Measurements from ENCODE around the gene C1QTNF2. TPM values are rescaled to one million over a fixed set of nuclear protein-coding genes. Genes with fewer than 3 reads are reported as not detected.
"Not testable (repeated sequence)": the region's sequence is repeated elsewhere in the genome, so short reads cannot be mapped to it uniquely, and the experiment has no call there.

Gene C1QTNF2
- total RNA-seq, 1 donor from 2014 or later, result 0.14 TPM

DNA sequence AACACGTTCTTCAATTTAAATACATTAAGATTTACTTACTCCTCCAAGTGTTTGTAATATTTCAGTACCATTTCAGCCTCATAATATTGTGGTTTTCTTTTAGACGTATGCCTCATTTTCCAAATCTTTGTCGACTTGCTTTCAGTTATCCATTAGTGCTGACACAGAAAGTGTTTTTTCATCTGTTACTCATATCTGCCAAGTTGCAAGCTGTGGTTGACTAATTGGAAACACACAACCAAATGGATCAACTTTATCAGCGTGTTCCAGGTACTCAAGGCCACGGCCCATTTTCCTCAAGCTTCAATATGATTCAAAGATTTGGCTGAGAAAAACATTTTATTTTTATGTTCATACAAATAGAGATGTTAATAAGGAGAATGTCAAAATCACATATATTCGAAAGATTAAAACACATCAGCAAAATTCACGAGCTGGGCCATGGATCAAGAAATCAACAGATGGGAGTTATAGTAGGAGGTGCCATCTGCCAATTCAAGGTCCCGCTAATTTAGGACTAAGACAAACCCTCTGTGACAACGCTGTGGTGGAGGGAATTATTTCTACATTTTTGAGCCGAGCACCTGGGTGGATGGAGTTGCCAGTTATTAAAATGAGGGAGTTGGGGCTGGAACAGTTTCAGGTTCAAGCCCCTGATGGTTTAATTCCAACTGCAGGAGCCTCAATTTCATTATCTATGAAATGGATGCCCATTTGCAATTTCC is 30.9 kb downstream of the C1QTNF2 start:
- no peak for DNase-seq (ENCODE audit: low spot score, unreplicated experiment)
- Mint-ChIP-seq H3K4me3 (ENCODE audit: low read depth) (no peak overlapping the region), H3K27me3 (no peaks in the 10 kb centered on the region), H3K27ac (no peak overlapping the region), H3K9me3 (ENCODE audit: low read depth) (no peaks in the 10 kb centered on the region), H3K36me3 (ENCODE audit: insufficient read depth) (no peaks in the 10 kb centered on the region), H3K4me1 (ENCODE audit: low read depth) (peaks cover 1% of the 10 kb centered on the region)
- TF ChIP-seq CTCF (IDR thresholded peaks at IDR 0.05; ENCODE audit: unreplicated experiment), result no peak

GRCh38 chr5:160334716-160335115 is 35.7 kb downstream of the C1QTNF2 start:
- H3K27ac Mint-ChIP-seq; H3K4me3 Mint-ChIP-seq (ENCODE audit: low read depth); H3K27me3 Mint-ChIP-seq; DNase-seq (ENCODE audit: low spot score, unreplicated experiment); H3K36me3 Mint-ChIP-seq (ENCODE audit: insufficient read depth); H3K4me1 Mint-ChIP-seq (ENCODE audit: low read depth); H3K9me3 Mint-ChIP-seq (ENCODE audit: low read depth): not testable (repeated sequence)

- Mint-ChIP-seq H3K27me3 (peaks cover 3% of the 10 kb centered on the region), H3K36me3 (ENCODE audit: insufficient read depth) (no peaks in the 10 kb centered on the region), H3K4me1 (ENCODE audit: low read depth) (no peaks in the 10 kb centered on the region), H3K27ac (no peak overlapping the region), H3K9me3 (ENCODE audit: low read depth) (no peaks in the 10 kb centered on the region), H3K4me3 (ENCODE audit: low read depth) (no peak overlapping the region)
- DNase-seq (ENCODE audit: low spot score, unreplicated experiment), result no peak
- TF ChIP-seq CTCF (IDR thresholded peaks at IDR 0.05; ENCODE audit: unreplicated experiment), result no peak
Observed at GRCh38 chr5:160333721-160334120, 36.7 kb downstream of the C1QTNF2 start.

DNA sequence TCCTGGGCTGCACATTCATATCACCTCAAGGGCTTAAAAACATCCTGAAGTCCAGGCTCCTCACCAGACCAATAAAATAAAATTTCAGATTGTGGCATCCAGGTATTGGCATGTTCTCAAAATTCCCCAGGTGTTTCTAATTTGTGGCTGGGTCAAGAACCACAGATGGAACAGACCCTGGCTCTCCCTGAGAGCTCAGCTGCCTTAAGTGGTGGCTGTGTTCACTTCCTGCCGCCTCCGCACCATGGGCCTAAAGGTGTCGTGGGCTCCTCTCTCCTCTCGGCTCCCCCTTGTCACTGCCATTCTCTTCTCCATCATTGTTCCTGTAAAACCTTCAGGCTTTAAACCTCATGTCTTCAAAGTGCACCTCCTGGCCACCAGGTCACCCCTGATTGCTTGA is 40.2 kb downstream of the C1QTNF2 start:
- H3K4me3 Mint-ChIP-seq (ENCODE audit: low read depth), result no peak overlapping the region
- TF ChIP-seq CTCF (IDR thresholded peaks at IDR 0.05; ENCODE audit: unreplicated experiment), result no peak
- no peaks in the 10 kb centered on the region for H3K36me3 Mint-ChIP-seq (ENCODE audit: insufficient read depth)
- H3K4me1 Mint-ChIP-seq (ENCODE audit: low read depth), result peaks cover 4% of the 10 kb centered on the region
- H3K9me3 Mint-ChIP-seq (ENCODE audit: low read depth), result no peaks in the 10 kb centered on the region
- DNase-seq (ENCODE audit: low spot score, unreplicated experiment), result no peak
- peaks cover 3% of the 10 kb centered on the region for H3K27me3 Mint-ChIP-seq
- H3K27ac Mint-ChIP-seq, result no peak overlapping the region

GRCh38 chr5:160327818-160328217 is 42.6 kb downstream of the C1QTNF2 start:
- Mint-ChIP-seq H3K27me3 (peaks cover 3% of the 10 kb centered on the region), H3K4me1 (ENCODE audit: low read depth) (peaks cover 4% of the 10 kb centered on the region), H3K9me3 (ENCODE audit: low read depth) (no peaks in the 10 kb centered on the region), H3K4me3 (ENCODE audit: low read depth) (no peak overlapping the region), H3K36me3 (ENCODE audit: insufficient read depth) (no peaks in the 10 kb centered on the region), H3K27ac (no peak overlapping the region)
- no peak for DNase-seq (ENCODE audit: low spot score, unreplicated experiment)
- no peak for TF ChIP-seq CTCF (IDR thresholded peaks at IDR 0.05; ENCODE audit: unreplicated experiment)

DNA sequence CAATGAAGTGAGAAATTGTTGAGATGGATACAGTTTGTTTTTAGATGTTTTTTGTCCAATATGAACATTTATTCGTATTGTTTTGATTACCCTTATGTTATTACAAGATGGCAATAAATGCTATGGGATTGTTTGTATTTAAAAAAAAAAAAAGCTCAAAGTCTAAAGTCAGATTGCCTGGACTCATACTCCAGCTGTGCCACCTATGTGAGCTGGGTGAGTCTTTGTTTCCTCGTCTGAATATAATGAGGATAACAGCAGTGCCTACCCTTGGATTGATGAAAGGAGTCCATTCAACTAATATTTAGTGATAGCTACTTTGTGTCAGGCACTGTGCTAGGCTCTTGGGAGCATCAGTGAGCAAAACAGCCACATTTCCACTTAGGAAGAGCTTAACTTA is 43.4 kb downstream of the C1QTNF2 start:
- H3K4me3 Mint-ChIP-seq (ENCODE audit: low read depth), result no peak overlapping the region
- H3K27ac Mint-ChIP-seq, result no peak overlapping the region
- no peak for DNase-seq (ENCODE audit: low spot score, unreplicated experiment)
- H3K36me3 Mint-ChIP-seq (ENCODE audit: insufficient read depth), result no peaks in the 10 kb centered on the region
- H3K9me3 Mint-ChIP-seq (ENCODE audit: low read depth), result no peaks in the 10 kb centered on the region
- TF ChIP-seq CTCF (IDR thresholded peaks at IDR 0.05; ENCODE audit: unreplicated experiment), result no peak
- H3K27me3 Mint-ChIP-seq, result peaks cover 3% of the 10 kb centered on the region
- H3K4me1 Mint-ChIP-seq (ENCODE audit: low read depth), result peaks cover 8% of the 10 kb centered on the region

Data from progenitor cell of endocrine pancreas (in vitro differentiated cells).